HepG2 (cell line): ENCODE results near the gene RER1. TPM values are rescaled to one million over a fixed set of nuclear protein-coding genes. Genes with fewer than 3 reads are reported as not detected.

Experiments
- AKAP8 ChIP-seq: sonication (generic); formaldehyde crosslinking; IDR thresholded peaks from 2 replicates; pipeline ENCODE4 v1.5.1; 2020; ENCODE audit warnings: mild to moderate bottlenecking, missing genetic modification reagents
- ATF2 ChIP-seq: sonication (generic); formaldehyde crosslinking; IDR thresholded peaks from 2 replicates; pipeline ENCODE4 v1.4.0; 2020; ENCODE audit warnings: missing genetic modification reagents
- CBX2 ChIP-seq, 2 experiments: fragments of 200-600 bp in 1 of 2; sonication (generic); formaldehyde crosslinking in 1 of 2; IDR thresholded peaks; 2 replicates each; pipeline versions ENCODE4 v1.7.0 to v1.8.1; 2018 to 2022; ENCODE audit warnings: low read depth in 2 of 2, low read length in 1 of 2, mild to moderate bottlenecking in 1 of 2, missing genetic modification reagents in 1 of 2
- ERF ChIP-seq: IDR thresholded peaks from 2 replicates; pipeline ENCODE4 v1.6.1; 2018; ENCODE audit warnings: missing biosample characterization, missing genetic modification reagents
- HNF4A ChIP-seq: sonication (generic); formaldehyde crosslinking; IDR thresholded peaks from 2 replicates; pipeline ENCODE4 v1.4.0; 2020; ENCODE audit warnings: missing genetic modification reagents
- KAT8 ChIP-seq: IDR thresholded peaks from 2 replicates; pipeline ENCODE4 v1.6.1; 2016; ENCODE audit warnings: missing genetic modification reagents, missing compliant biosample characterization
- NR2C2 ChIP-seq: sonication (generic); formaldehyde crosslinking; IDR thresholded peaks from 2 replicates; pipeline ENCODE4 v1.4.0; 2020; ENCODE audit warnings: missing genetic modification reagents, mild to moderate bottlenecking, moderate library complexity, borderline replicate concordance
- PCBP1 ChIP-seq: fragments of 200-400 bp; formaldehyde crosslinking; IDR thresholded peaks from 2 replicates; pipeline ENCODE4 v1.6.1; 2017; ENCODE audit warnings: mild to moderate bottlenecking, low read depth, low read length, borderline replicate concordance
- RCOR2 ChIP-seq: IDR thresholded peaks from 2 replicates; pipeline ENCODE4 v1.6.1; 2016; ENCODE audit warnings: missing biosample characterization, missing genetic modification reagents
- ZBTB40 ChIP-seq, 2 experiments: fragments of 450-650 bp in 1 of 2; sonication (generic) in 1 of 2; formaldehyde crosslinking in 1 of 2; IDR thresholded peaks; 2 replicates each; pipeline versions ENCODE4 v1.6.1 to v1.8.0; 2016 to 2022; ENCODE audit warnings: antibody characterized with exemption in 1 of 2, mild to moderate bottlenecking in 1 of 2, missing genetic modification reagents in 1 of 2
- ZBTB42 ChIP-seq: sonication (generic); formaldehyde crosslinking; IDR thresholded peaks from 2 replicates; pipeline ENCODE4 v1.5.0; 2020; ENCODE audit warnings: mild to moderate bottlenecking, missing genetic modification reagents
- ZNF597 ChIP-seq: sonication (generic); formaldehyde crosslinking; IDR thresholded peaks from 2 replicates; pipeline ENCODE4 v1.5.0; 2020; ENCODE audit warnings: missing genetic modification reagents
- ZNF629 ChIP-seq: sonication (generic); formaldehyde crosslinking; conservative IDR thresholded peaks from 2 replicates; pipeline ENCODE4 v1.5.0; 2020; ENCODE audit warnings: missing genetic modification reagents
- ZNF737 ChIP-seq: sonication (generic); formaldehyde crosslinking; IDR thresholded peaks from 2 replicates; pipeline ENCODE4 v1.5.0; 2020; ENCODE audit warnings: missing genetic modification reagents, mild to moderate bottlenecking, borderline replicate concordance
- ZNF740 ChIP-seq: sonication (generic); formaldehyde crosslinking; IDR thresholded peaks from 2 replicates; pipeline ENCODE4 v1.4.0; 2020; ENCODE audit warnings: missing genetic modification reagents
- ZNF766 ChIP-seq: sonication (generic); formaldehyde crosslinking; IDR thresholded peaks from 2 replicates; pipeline ENCODE4 v1.5.0; 2020; ENCODE audit warnings: missing genetic modification reagents, borderline replicate concordance
- polyA plus RNA-seq, 8 experiments: library from polyadenylated mRNA; depleted of rRNA in 3 of 8; stranded (reverse) in 7 of 8; unstranded in 1 of 8; fragments of >200 nt; fragmentation: Illumina TruSeq in 4 of 8; extraction: Trizol in 4 of 8; gene quantifications; 2 replicates each; pipeline versions ENCODE4 v1.2.1 to v1.2.3, GENCODE V29; 2011 to 2016; ENCODE audit warnings: low read depth in 4 of 8, missing spikeins in 1 of 8, mixed read lengths in 1 of 8; ENCODE audit not compliant: insufficient read depth in 1 of 8
- total RNA-seq, 5 experiments: library from RNA; depleted of rRNA; stranded (reverse); fragments of >200 nt; fragmentation: Illumina TruSeq; extraction: Trizol; gene quantifications; 2 replicates each; pipeline ENCODE4 v1.2.3, GENCODE V29; 2016; ENCODE audit warnings: low read depth in 1 of 5

Gene RER1
- total and polyA plus RNA-seq, 2 of the 13 experiments (the other 11 are each of a cell fraction or from before 2014, with no cell fraction given): 128 to 164 TPM

- peak; percentile 84 for TF ChIP-seq ZBTB40 (IDR thresholded peaks at IDR 0.05)
- TF ChIP-seq ZBTB40 (CRISPR knock-in tag; IDR thresholded peaks at IDR 0.05): peak; percentile 39; the same call in 1 of the 2 replicates
- no peak for TF ChIP-seq PCBP1
- no peak for TF ChIP-seq ZNF737 (CRISPR knock-in tag)
- TF ChIP-seq ZNF766 (CRISPR knock-in tag): no peak; the same call in 1 of the 2 replicates
- TF ChIP-seq ZNF740 (CRISPR knock-in tag): 0 out of 2 replicates have a peak, but pooled peaks have one; percentile 42
- no peak for TF ChIP-seq CBX2 (IDR thresholded peaks at IDR 0.05; ENCODE audit: low read depth, low read length)
- TF ChIP-seq CBX2 (CRISPR knock-in tag; IDR thresholded peaks at IDR 0.05; ENCODE audit: low read depth): no peak
- TF ChIP-seq ZNF629: no peak
- TF ChIP-seq ATF2: no peak
- peak; percentile 17; the same call in 1 of the 2 replicates for TF ChIP-seq HNF4A
- no peak for TF ChIP-seq ZNF597
- peak; percentile 95 for TF ChIP-seq NR2C2 (CRISPR knock-in tag)
- no peak for TF ChIP-seq RCOR2 (CRISPR knock-in tag)
- TF ChIP-seq KAT8 (CRISPR knock-in tag): peak; percentile 94
- peak; percentile 21; the same call in 1 of the 2 replicates for TF ChIP-seq ERF (CRISPR knock-in tag)
- TF ChIP-seq AKAP8 (CRISPR knock-in tag): 0 out of 2 replicates have a peak, but pooled peaks have one; percentile 54
- no peak for TF ChIP-seq ZBTB42 (CRISPR knock-in tag)
These were observed at the start of gene RER1, which contains the start of gene MORN1 (continued) for GRCh38 chr1:2391041-2391930.
